Measurements from ENCODE around the gene SLC32A1. TPM values are rescaled to one million over a fixed set of nuclear protein-coding genes. Genes with fewer than 3 reads are reported as not detected.

Gene SLC32A1
- total and polyA plus RNA-seq, 2 of the 13 experiments (the other 11 are each of a cell fraction or from before 2014, with no cell fraction given), result not detected

DNA sequence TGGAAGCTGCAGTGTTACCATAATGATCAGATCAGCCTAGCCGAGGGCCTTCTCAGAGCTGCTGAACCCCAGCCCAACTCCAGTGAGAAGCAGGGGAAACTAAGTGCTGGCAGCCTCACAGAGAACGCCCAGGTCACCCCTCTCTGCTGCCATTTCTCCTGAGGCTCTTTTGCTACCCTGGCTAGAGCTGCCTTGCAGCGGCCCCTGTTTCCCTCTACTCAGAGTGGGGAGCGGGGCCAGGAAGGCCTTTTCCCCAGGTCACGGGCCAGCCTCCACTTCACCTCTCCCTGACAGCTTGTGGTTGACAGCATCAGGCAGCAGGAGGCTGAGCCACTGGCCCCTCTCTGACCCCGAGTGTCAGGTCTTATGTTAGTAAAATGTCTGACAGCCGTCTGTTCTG, 46.7 kb downstream of the SLC32A1 start:
- BruUV-seq (replicated peaks), result no TSS peak
- Histone ChIP-seq H3K79me2 (ENCODE audit: insufficient read depth, low read length) (no peaks in the 10 kb centered on the region), H3K4me3 (replicated peaks in 1 of 3; ENCODE audit: insufficient read depth in 1 of 3, low read depth in 2 of 3, low read length in 3 of 3) (no peak overlapping the region), H3K27me3 (ENCODE audit: control insufficient read depth in 1 of 2, insufficient read depth in 2 of 2, low read length in 2 of 2) (no peaks in the 10 kb centered on the region), H2AFZ (ENCODE audit: low read length) (no peak overlapping the region), H4K20me1 (ENCODE audit: insufficient read depth, low read length) (no peaks in the 10 kb centered on the region), H3K36me3 (replicated peaks in 1 of 2; ENCODE audit: control insufficient read depth in 1 of 2, insufficient read depth in 2 of 2, low read length in 2 of 2) (peaks cover 21 to 72% of the 10 kb centered on the region in 2 experiments), H3K4me1 (ENCODE audit: insufficient read depth, low read length) (peaks cover 8% of the 10 kb centered on the region), H3K27ac (ENCODE audit: extremely low read length, insufficient read depth, low read length) (peak overlapping the region; percentile 28), H3K9ac (ENCODE audit: insufficient read depth, low read depth, low read length) (no peak overlapping the region), H3K4me2 (ENCODE audit: low read depth, low read length) (no peak overlapping the region), H3K9me3 (ENCODE audit: low read length) (no peaks in the 10 kb centered on the region)
- CTCF ChIA-PET (ENCODE audit: low intra/inter-chr PET ratio, low total read pairs), result no interaction called here
- DNase-seq (ENCODE audit: low spot score) (no peak), FAIRE-seq (no peak), ATAC-seq (peak; percentile 36)
- TF ChIP-seq, protein P1, sequence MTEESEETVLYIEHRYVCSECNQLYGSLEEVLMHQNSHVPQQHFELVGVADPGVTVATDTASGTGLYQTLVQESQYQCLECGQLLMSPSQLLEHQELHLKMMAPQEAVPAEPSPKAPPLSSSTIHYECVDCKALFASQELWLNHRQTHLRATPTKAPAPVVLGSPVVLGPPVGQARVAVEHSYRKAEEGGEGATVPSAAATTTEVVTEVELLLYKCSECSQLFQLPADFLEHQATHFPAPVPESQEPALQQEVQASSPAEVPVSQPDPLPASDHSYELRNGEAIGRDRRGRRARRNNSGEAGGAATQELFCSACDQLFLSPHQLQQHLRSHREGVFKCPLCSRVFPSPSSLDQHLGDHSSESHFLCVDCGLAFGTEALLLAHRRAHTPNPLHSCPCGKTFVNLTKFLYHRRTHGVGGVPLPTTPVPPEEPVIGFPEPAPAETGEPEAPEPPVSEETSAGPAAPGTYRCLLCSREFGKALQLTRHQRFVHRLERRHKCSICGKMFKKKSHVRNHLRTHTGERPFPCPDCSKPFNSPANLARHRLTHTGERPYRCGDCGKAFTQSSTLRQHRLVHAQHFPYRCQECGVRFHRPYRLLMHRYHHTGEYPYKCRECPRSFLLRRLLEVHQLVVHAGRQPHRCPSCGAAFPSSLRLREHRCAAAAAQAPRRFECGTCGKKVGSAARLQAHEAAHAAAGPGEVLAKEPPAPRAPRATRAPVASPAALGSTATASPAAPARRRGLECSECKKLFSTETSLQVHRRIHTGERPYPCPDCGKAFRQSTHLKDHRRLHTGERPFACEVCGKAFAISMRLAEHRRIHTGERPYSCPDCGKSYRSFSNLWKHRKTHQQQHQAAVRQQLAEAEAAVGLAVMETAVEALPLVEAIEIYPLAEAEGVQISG (CRISPR knock-in tag; IDR thresholded peaks at IDR 0.05), result 0 out of 2 replicates have a peak, but pooled peaks have one; percentile 12
- no peak for TF ChIP-seq GTF3A (CRISPR knock-in tag; conservative IDR thresholded peaks at IDR 0.05)
- 94% methylated on average over 7 of the region's 7 CpGs for WGBS (ENCODE audit: low lambda C conversion rate)
- intact Hi-C loops (cut with micrococcal nuclease; ENCODE audit: unreplicated experiment), result no loop called here
- in situ Hi-C loops (cut with HindIII; ENCODE audit: extremely low pct_ligation_motif_present, low pct_unique_long_range_greater_than_20kb), result no loop called here
- POLR2A ChIA-PET, result no interaction called here

DNA sequence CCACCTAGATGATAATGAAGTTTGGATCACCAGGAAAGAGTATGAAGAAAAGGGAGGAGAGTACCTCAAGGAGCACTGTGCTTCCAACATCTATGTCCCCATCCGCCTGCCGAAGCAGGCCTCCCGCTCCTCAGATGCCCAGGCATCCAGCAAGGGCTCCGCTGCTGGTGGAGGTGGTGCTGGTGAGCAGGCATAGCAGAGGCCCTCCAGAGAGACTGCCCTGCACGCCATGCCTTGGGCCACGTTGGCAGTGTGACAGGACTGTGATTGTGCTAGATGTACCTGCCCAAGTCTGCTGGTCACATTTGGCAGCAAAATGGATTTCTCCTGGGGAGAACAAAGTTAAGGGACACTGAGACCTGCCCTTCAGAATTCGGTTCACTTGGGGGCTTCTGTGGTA, 47.3 kb downstream of the SLC32A1 start:
- peak; percentile 15; the same call in 1 of the 3 replicates for ATAC-seq
- POLR2A ChIA-PET, result no interaction called here
- H3K36me3 ChIP-seq (replicated peaks in 1 of 2; ENCODE audit: control insufficient read depth in 1 of 2, insufficient read depth in 2 of 2, low read length in 2 of 2), result peaks cover 19 to 65% of the 10 kb centered on the region in 2 experiments

More for the DNA sequence above, 47.3 kb downstream of the SLC32A1 start:
- no peak for FAIRE-seq
- no TSS peak for BruUV-seq (replicated peaks)
- Histone ChIP-seq H3K4me3 (replicated peaks in 1 of 3; ENCODE audit: insufficient read depth in 1 of 3, low read depth in 2 of 3, low read length in 3 of 3) (no peak overlapping the region), H3K4me1 (ENCODE audit: insufficient read depth, low read length) (peaks cover 8% of the 10 kb centered on the region), H3K4me2 (ENCODE audit: low read depth, low read length) (no peak overlapping the region), H2AFZ (ENCODE audit: low read length) (no peak overlapping the region), H3K9me3 (ENCODE audit: low read length) (no peaks in the 10 kb centered on the region), H3K27me3 (ENCODE audit: control insufficient read depth in 1 of 2, insufficient read depth in 2 of 2, low read length in 2 of 2) (no peaks in the 10 kb centered on the region), H3K27ac (ENCODE audit: extremely low read length, insufficient read depth, low read length) (no peak overlapping the region), H4K20me1 (ENCODE audit: insufficient read depth, low read length) (no peaks in the 10 kb centered on the region), H3K9ac (ENCODE audit: insufficient read depth, low read depth, low read length) (no peak overlapping the region), H3K79me2 (ENCODE audit: insufficient read depth, low read length) (no peaks in the 10 kb centered on the region)
- TF ChIP-seq KLF6 (CRISPR knock-in tag; IDR thresholded peaks at IDR 0.05), result no peak
- 0 out of 2 replicates have a peak, but pooled peaks have one; percentile 17 for TF ChIP-seq RXRA (CRISPR knock-in tag; IDR thresholded peaks at IDR 0.05)
- no peak for TF ChIP-seq SNAI1 (CRISPR knock-in tag; IDR thresholded peaks at IDR 0.05; ENCODE audit: borderline replicate concordance)
- TF ChIP-seq CC2D1A (CRISPR knock-in tag; IDR thresholded peaks at IDR 0.05), result no peak
- no peak for TF ChIP-seq CENPT (CRISPR knock-in tag; IDR thresholded peaks at IDR 0.05; ENCODE audit: low read depth)
- no peak for TF ChIP-seq IKZF4 (CRISPR knock-in tag; IDR thresholded peaks at IDR 0.05; ENCODE audit: borderline replicate concordance, low read depth, not compliant biosample characterization)
- intact Hi-C loops (cut with micrococcal nuclease; ENCODE audit: unreplicated experiment) (no loop called here), in situ Hi-C loops (cut with HindIII; ENCODE audit: extremely low pct_ligation_motif_present, low pct_unique_long_range_greater_than_20kb) (no loop called here)
- CTCF ChIA-PET (ENCODE audit: low intra/inter-chr PET ratio, low total read pairs), result no interaction called here
- 96% methylated on average over 7 of the region's 7 CpGs for WGBS (ENCODE audit: low lambda C conversion rate)
- DNase-seq (ENCODE audit: low spot score), result no peak
